Measurements from ENCODE around the gene UPK3BL1. TPM values are rescaled to one million over a fixed set of nuclear protein-coding genes. Genes with fewer than 3 reads are reported as not detected.
"Not testable (repeated sequence)": the region's sequence is repeated elsewhere in the genome, so short reads cannot be mapped to it uniquely, and the experiment has no call there.

Gene UPK3BL1
- total RNA-seq, 1 experiment from 2014 or later: 12.4 TPM

DNA sequence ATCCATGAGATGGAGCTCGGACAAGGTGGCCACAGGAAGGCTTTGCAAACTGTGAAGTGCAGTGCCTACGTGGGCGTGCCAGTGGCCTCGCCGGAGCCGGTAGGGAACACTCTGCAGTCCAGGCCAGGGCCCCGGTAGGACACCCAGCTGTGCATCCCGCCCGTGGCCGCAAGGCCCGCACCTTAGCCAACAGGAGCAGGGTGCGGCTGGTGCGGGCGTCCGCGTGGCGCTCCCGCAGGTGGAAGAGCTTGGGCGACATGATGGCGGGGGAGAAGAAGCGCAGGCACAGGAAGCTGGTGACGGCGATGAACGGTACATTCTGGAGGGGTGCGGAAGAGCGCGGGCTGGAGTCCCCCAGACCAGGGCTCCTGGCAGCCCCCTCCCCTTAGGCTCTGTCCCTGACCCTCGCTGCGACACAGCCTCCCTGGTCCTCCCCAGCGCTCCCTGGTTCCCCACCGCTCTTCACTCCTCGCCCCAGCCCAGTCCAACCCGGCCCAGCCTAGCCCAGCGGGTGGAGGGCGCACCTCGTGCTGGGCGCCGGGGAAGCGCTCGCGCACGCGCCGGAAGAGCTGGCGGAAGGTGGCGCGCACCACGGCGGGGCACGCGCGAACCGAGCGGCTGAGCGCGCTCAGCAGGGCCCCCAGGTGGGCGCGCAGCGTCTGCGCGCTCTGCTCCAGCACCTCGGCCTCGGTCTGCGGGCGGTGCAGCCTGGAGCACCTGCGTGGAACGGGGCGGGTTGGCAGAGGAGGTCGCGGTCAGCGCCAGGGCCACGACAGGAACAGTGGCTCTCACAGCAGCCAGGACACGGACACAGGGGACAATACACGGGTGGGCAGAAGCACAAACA lies 47.1 kb upstream of the UPK3BL1 start:
- H4K91ac ChIP-seq (ENCODE audit: insufficient read length, low read depth, low read length); H4K5ac ChIP-seq (ENCODE audit: insufficient read length, low read depth, low read length); H3K4me2 ChIP-seq (ENCODE audit: insufficient read depth, insufficient read length, low read length); H3K4ac ChIP-seq (ENCODE audit: low read depth, low read length); H3K4me1 Mint-ChIP-seq; H3K18ac ChIP-seq (ENCODE audit: insufficient read length, low read depth, low read length); H3K9ac ChIP-seq (ENCODE audit: extremely low read depth, insufficient read length, low read length); H4K20me1 ChIP-seq (ENCODE audit: control insufficient read depth, insufficient read depth, insufficient read length); H2BK15ac ChIP-seq (ENCODE audit: low read depth, low read length); H3K27me3 ChIP-seq (ENCODE audit: insufficient read depth, low read length); H3K14ac ChIP-seq (ENCODE audit: insufficient read depth, low read length); H3K36me3 Mint-ChIP-seq (ENCODE audit: insufficient read depth in 1 of 3, low read depth in 3 of 3); H3K4me1 ChIP-seq (ENCODE audit: insufficient read depth, low read length); H3K23ac ChIP-seq (ENCODE audit: insufficient read length, low read depth, low read length); H3K9me3 ChIP-seq (ENCODE audit: control insufficient read depth, low read depth, low read length); H2BK5ac ChIP-seq (ENCODE audit: insufficient read length, low read length); H3T11ph ChIP-seq (ENCODE audit: low read length); H2AK5ac ChIP-seq (ENCODE audit: insufficient read length, low read length); H2BK20ac ChIP-seq (ENCODE audit: low read depth, low read length, poor library complexity, severe bottlenecking); H3K27ac Mint-ChIP-seq; H3K23me2 ChIP-seq (ENCODE audit: insufficient read length, low read depth, low read length, poor library complexity, severe bottlenecking); H3K56ac ChIP-seq (ENCODE audit: insufficient read length, low read depth, low read length); H2BK120ac ChIP-seq (ENCODE audit: low read depth, low read length, poor library complexity, severe bottlenecking); H3K79me2 ChIP-seq (ENCODE audit: insufficient read depth, low read length); H3K27ac ChIP-seq (ENCODE audit: insufficient read length, low read depth, low read length); H2BK12ac ChIP-seq (ENCODE audit: insufficient read length, low read depth, low read length); H3K4me3 Mint-ChIP-seq; H4K8ac ChIP-seq (replicated peaks; ENCODE audit: insufficient read length, low read depth, low read length); H3K79me1 ChIP-seq (ENCODE audit: insufficient read depth, low read depth, low read length, poor library complexity, severe bottlenecking); H2AFZ ChIP-seq (ENCODE audit: low read length); DNase-seq; H3K9me3 Mint-ChIP-seq: not testable (repeated sequence)
- no CpG with 5 or more reads among the region's 74 CpGs for WGBS (ENCODE audit: extremely low coverage, insufficient read length, low lambda C conversion rate)
- peaks cover 21% of the 10 kb centered on the region for H3K27me3 Mint-ChIP-seq (ENCODE audit: low read depth)

DNA sequence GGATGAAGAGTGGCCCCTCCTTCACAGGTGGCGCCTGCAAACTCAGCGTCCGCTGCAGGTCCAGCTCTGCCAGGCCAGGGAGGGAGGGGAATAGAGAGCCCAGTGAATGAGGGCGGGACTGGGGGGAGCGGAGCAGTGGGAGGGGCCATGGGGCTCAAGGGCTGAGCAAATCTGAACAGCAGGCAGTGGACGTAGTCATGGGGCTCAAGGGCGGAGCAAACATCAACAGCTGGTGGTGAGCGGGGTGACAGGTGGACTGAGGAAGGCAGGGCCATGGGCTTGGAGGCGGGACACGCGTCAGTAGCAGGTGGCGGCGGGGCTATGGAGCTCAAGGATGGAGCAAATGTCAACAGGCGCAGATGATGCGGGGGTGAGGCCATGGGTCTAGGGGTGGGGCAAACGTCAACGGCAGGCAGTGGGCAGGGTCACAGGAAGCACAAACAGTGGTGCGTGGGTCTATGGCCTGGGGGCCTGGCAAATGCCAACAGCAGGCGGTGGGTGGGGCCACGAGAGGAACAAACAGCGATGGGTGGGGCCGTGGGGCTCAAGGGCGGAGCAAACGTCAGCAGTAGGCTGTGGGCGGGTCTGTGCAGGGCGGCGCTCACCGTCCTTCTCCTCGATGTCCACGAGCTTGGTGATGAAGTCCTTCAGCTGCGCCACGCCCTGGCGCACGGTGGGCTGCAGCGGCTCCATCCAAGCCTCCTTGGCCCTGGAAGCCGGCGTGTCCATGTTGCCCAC lies 45.9 kb upstream of the UPK3BL1 start:
- H3K79me1 ChIP-seq (ENCODE audit: insufficient read depth, low read depth, low read length, poor library complexity, severe bottlenecking); H3K4me1 Mint-ChIP-seq; H3K27ac Mint-ChIP-seq; H3K79me2 ChIP-seq (ENCODE audit: insufficient read depth, low read length); H2BK20ac ChIP-seq (ENCODE audit: low read depth, low read length, poor library complexity, severe bottlenecking); H3K4me1 ChIP-seq (ENCODE audit: insufficient read depth, low read length); H2BK15ac ChIP-seq (ENCODE audit: low read depth, low read length); H2BK12ac ChIP-seq (ENCODE audit: insufficient read length, low read depth, low read length); H3K23me2 ChIP-seq (ENCODE audit: insufficient read length, low read depth, low read length, poor library complexity, severe bottlenecking); H3K4me2 ChIP-seq (ENCODE audit: insufficient read depth, insufficient read length, low read length); H3K14ac ChIP-seq (ENCODE audit: insufficient read depth, low read length); H3K56ac ChIP-seq (ENCODE audit: insufficient read length, low read depth, low read length); H3K36me3 Mint-ChIP-seq (ENCODE audit: insufficient read depth in 1 of 3, low read depth in 3 of 3); H4K20me1 ChIP-seq (ENCODE audit: control insufficient read depth, insufficient read depth, insufficient read length); H3K23ac ChIP-seq (ENCODE audit: insufficient read length, low read depth, low read length); H2BK120ac ChIP-seq (ENCODE audit: low read depth, low read length, poor library complexity, severe bottlenecking); H3K18ac ChIP-seq (ENCODE audit: insufficient read length, low read depth, low read length); H3K4me3 Mint-ChIP-seq; H4K8ac ChIP-seq (replicated peaks; ENCODE audit: insufficient read length, low read depth, low read length); H4K91ac ChIP-seq (ENCODE audit: insufficient read length, low read depth, low read length); H3K9me3 ChIP-seq (ENCODE audit: control insufficient read depth, low read depth, low read length); H2AK5ac ChIP-seq (ENCODE audit: insufficient read length, low read length); H3K9me3 Mint-ChIP-seq; H3K9ac ChIP-seq (ENCODE audit: extremely low read depth, insufficient read length, low read length); DNase-seq; H2AFZ ChIP-seq (ENCODE audit: low read length); H3K27ac ChIP-seq (ENCODE audit: insufficient read length, low read depth, low read length); H3T11ph ChIP-seq (ENCODE audit: low read length); H2BK5ac ChIP-seq (ENCODE audit: insufficient read length, low read length); H3K4ac ChIP-seq (ENCODE audit: low read depth, low read length); H3K27me3 ChIP-seq (ENCODE audit: insufficient read depth, low read length); H4K5ac ChIP-seq (ENCODE audit: insufficient read length, low read depth, low read length): not testable (repeated sequence)
- H3K27me3 Mint-ChIP-seq (ENCODE audit: low read depth): peaks cover 13% of the 10 kb centered on the region
- no CpG with 5 or more reads among the region's 37 CpGs for WGBS (ENCODE audit: extremely low coverage, insufficient read length, low lambda C conversion rate)
